Measurements from ENCODE around the gene H2AZ1. TPM values are rescaled to one million over a fixed set of nuclear protein-coding genes. Genes with fewer than 3 reads are reported as not detected.
A peak's percentile ranks its signal among the peaks of the same experiment; 100 is the strongest.
"Not testable (repeated sequence)": the region's sequence is repeated elsewhere in the genome, so short reads cannot be mapped to it uniquely, and the experiment has no call there.

The H2AZ1 gene
- total and polyA plus RNA-seq, 8 donors, result 151 to 597 (median 386) TPM

- DNase-seq, result no peak
- TF ChIP-seq CTCF (IDR thresholded peaks at IDR 0.05), result no peak
- Histone ChIP-seq H3K4me1 (no peaks in the 10 kb centered on the region), H3K9me3 (no peaks in the 10 kb centered on the region), H3K27me3 (no peaks in the 10 kb centered on the region), H3K4me3 (no peak overlapping the region), H3K36me3 (no peaks in the 10 kb centered on the region), H3K27ac (no peak overlapping the region)
- intact Hi-C loops (cut with DNase I), result no loop called here
- ATAC-seq, result no peak
Observed at GRCh38 chr4:99960648-99961047, 10.6 kb upstream of the H2AZ1 start.

GRCh38 chr4:99958207-99958606 is 8.1 kb upstream of the H2AZ1 start:
- ATAC-seq; DNase-seq; H3K27ac ChIP-seq; intact Hi-C loops (cut with DNase I); H3K4me1 ChIP-seq; H3K27me3 ChIP-seq; H3K9me3 ChIP-seq; H3K4me3 ChIP-seq; H3K36me3 ChIP-seq: not testable (repeated sequence)

- H3K4me1 ChIP-seq, result peaks cover 0 to 31% of the 10 kb centered on the region in 2 donors
- peak overlapping the region; percentile 71 to 74 for H3K4me3 ChIP-seq
- DNase-seq (no peak), ATAC-seq (no peak)
- H3K27me3 ChIP-seq, result no peaks in the 10 kb centered on the region
- TF ChIP-seq CTCF (IDR thresholded peaks at IDR 0.05), result no peak
- no peaks in the 10 kb centered on the region for H3K9me3 ChIP-seq
- H3K27ac ChIP-seq, result peak overlapping the region; percentile 85 to 89
- peaks cover 0 to 10% of the 10 kb centered on the region in 2 donors for H3K36me3 ChIP-seq
- intact Hi-C loops (cut with DNase I), result no loop called here
Observed at GRCh38 chr4:99950913-99951254, 809 bp upstream of the H2AZ1 start.

GRCh38 chr4:99949034-99949998 is 759 bp downstream of the H2AZ1 start:
- Histone ChIP-seq H3K27ac (peak overlapping the region; percentile 83 to 89), H3K36me3 (peaks cover 0 to 10% of the 10 kb centered on the region in 2 donors), H3K9me3 (no peaks in the 10 kb centered on the region), H3K4me3 (peak overlapping the region; percentile 59 to 74), H3K27me3 (no peaks in the 10 kb centered on the region), H3K4me1 (peaks cover 2 to 45% of the 10 kb centered on the region in 2 donors)
- DNase-seq (peak; percentile 90 to 95 (median 92)), ATAC-seq (peak; percentile 60)
- TF ChIP-seq CTCF (IDR thresholded peaks at IDR 0.05), result peak; percentile 75 to 89
- intact Hi-C loops (cut with DNase I), result loop anchor here in 1 of 2 donors (5.0 to 10.0 kb wide), 3 partner anchors 55 to 387 kb away; partner anchors contain the start of genes DAPP1, LAMTOR3 and TRMT10A

GRCh38 chr4:99947608-99948007 is 2.5 kb downstream of the H2AZ1 start:
- Histone ChIP-seq H3K27me3 (no peaks in the 10 kb centered on the region), H3K27ac (peak overlapping the region; percentile 4 to 95), H3K36me3 (peaks cover 0 to 10% of the 10 kb centered on the region in 2 donors), H3K4me1 (peaks cover 13 to 62% of the 10 kb centered on the region in 2 donors), H3K4me3 (peak overlapping the region in 1 of 2 donors; percentile 95), H3K9me3 (no peaks in the 10 kb centered on the region)
- intact Hi-C loops (cut with DNase I), result loop anchor here in 1 of 2 donors (5.0 to 10.0 kb wide), 3 partner anchors 53 to 385 kb away; partner anchors contain the start of genes DAPP1, LAMTOR3 and TRMT10A
- TF ChIP-seq CTCF (IDR thresholded peaks at IDR 0.05), result no peak
- ATAC-seq (no peak), DNase-seq (no peak)
